ENCODE measurements around the gene RPL7A.
"Not testable (repeated sequence)": the region's sequence is repeated elsewhere in the genome, so short reads cannot be mapped to it uniquely, and the experiment has no call there.

RPL7A gene

GRCh38 chr9:133347985-133348717, at the start of gene RPL7A, which contains the start of gene MED22:
RPL7A (plus strand) TSS chr9:133348218; CDS start chr9:133348244, 26 bp downstream.
MED22 (minus strand) TSS chr9:133348131; CDS start chr9:133346662, 1,469 bp downstream.
- peak; percentile 97 for DNase-seq (ENCODE audit: low read depth, low spot score)

- not testable (repeated sequence) for DNase-seq (ENCODE audit: low read depth, low spot score)
These were observed 48.0 kb upstream of the RPL7A start for GRCh38 chr9:133299996-133300395.

- DNase-seq (ENCODE audit: low read depth, low spot score): no peak
These were observed 46.5 kb upstream of the RPL7A start for GRCh38 chr9:133301253-133302230.

- no peak for DNase-seq (ENCODE audit: low read depth, low spot score)
These were observed 44.5 kb upstream of the RPL7A start for GRCh38 chr9:133303266-133304157.

GRCh38 chr9:133304158-133304470, 43.9 kb upstream of the RPL7A start:
- DNase-seq (ENCODE audit: low read depth, low spot score): no peak

- no peak for DNase-seq (ENCODE audit: low read depth, low spot score)
These were observed 43.3 kb upstream of the RPL7A start for GRCh38 chr9:133304477-133305377.

GRCh38 chr9:133305731-133306130, 42.3 kb upstream of the RPL7A start:
- DNase-seq (ENCODE audit: low read depth, low spot score): no peak

GRCh38 chr9:133306242-133307204, 41.5 kb upstream of the RPL7A start:
- no peak for DNase-seq (ENCODE audit: low read depth, low spot score)

- no peak for DNase-seq (ENCODE audit: low read depth, low spot score)
These were observed 40.7 kb upstream of the RPL7A start for GRCh38 chr9:133307301-133307700.

- DNase-seq (ENCODE audit: low read depth, low spot score): no peak
These were observed 38.4 kb upstream of the RPL7A start for GRCh38 chr9:133309608-133310007.

GRCh38 chr9:133315997-133316396, 32.0 kb upstream of the RPL7A start:
- DNase-seq (ENCODE audit: low read depth, low spot score): no peak

GRCh38 chr9:133317551-133317950, 30.5 kb upstream of the RPL7A start:
- not testable (repeated sequence) for DNase-seq (ENCODE audit: low read depth, low spot score)

- peak; percentile 44 for DNase-seq (ENCODE audit: low read depth, low spot score)
These were observed 27.6 kb upstream of the RPL7A start for GRCh38 chr9:133320421-133320881.

- no peak for DNase-seq (ENCODE audit: low read depth, low spot score)
These were observed 26.5 kb upstream of the RPL7A start for GRCh38 chr9:133321411-133321935.

- no peak for DNase-seq (ENCODE audit: low read depth, low spot score)
These were observed 25.3 kb upstream of the RPL7A start for GRCh38 chr9:133322701-133323100.

- DNase-seq (ENCODE audit: low read depth, low spot score): no peak
These were observed 24.8 kb upstream of the RPL7A start for GRCh38 chr9:133323211-133323610.

GRCh38 chr9:133323991-133324703, 23.9 kb upstream of the RPL7A start:
- DNase-seq (ENCODE audit: low read depth, low spot score): no peak

- DNase-seq (ENCODE audit: low read depth, low spot score): not testable (repeated sequence)
These were observed 21.0 kb upstream of the RPL7A start for GRCh38 chr9:133327021-133327420.

Data from ELF-1 (cell line).